Trophoblast cell (in vitro differentiated cells and primary cell): ENCODE results near the gene DLL4.

Experiments used
- DNase-seq, 2 donors: peaks; one replicate each; pipeline ENCODE4 v3.0.0-alpha.2; 2016
- H2AFZ ChIP-seq: 2 replicates; pipeline ENCODE4 v1.6.1; 2013; ENCODE audit warnings: low read length, moderate library complexity, mild to moderate bottlenecking; ENCODE audit not compliant: insufficient read depth, poor library complexity
- H2AK5ac ChIP-seq: 2 replicates; pipeline ENCODE4 v1.6.1; 2013; ENCODE audit warnings: mild to moderate bottlenecking, low read length
- H2BK120ac ChIP-seq: 2 replicates; pipeline ENCODE4 v1.6.1; 2013; ENCODE audit warnings: low read length, mild to moderate bottlenecking, moderate library complexity; ENCODE audit not compliant: insufficient read depth, poor library complexity
- H2BK12ac ChIP-seq: 2 replicates; pipeline ENCODE4 v1.6.1; 2013; ENCODE audit warnings: mild to moderate bottlenecking, low read length, moderate library complexity
- H2BK5ac ChIP-seq: 2 replicates; pipeline ENCODE4 v1.6.1; 2013; ENCODE audit warnings: low read length, low read depth, moderate library complexity, mild to moderate bottlenecking; ENCODE audit not compliant: poor library complexity
- H3K14ac ChIP-seq: 2 replicates; pipeline ENCODE4 v1.6.1; 2013; ENCODE audit warnings: mild to moderate bottlenecking, low read length
- H3K18ac ChIP-seq: 2 replicates; pipeline ENCODE4 v1.6.1; 2013; ENCODE audit warnings: mild to moderate bottlenecking, low read length
- H3K23ac ChIP-seq: 2 replicates; pipeline ENCODE4 v1.6.1; 2013; ENCODE audit warnings: low read length
- H3K27ac ChIP-seq: 2 replicates; pipeline ENCODE4 v1.5.1; 2013; ENCODE audit warnings: low read depth, mild to moderate bottlenecking, inconsistent platforms, low read length, moderate library complexity
- H3K27me3 ChIP-seq: 2 replicates; pipeline ENCODE4 v1.6.1; 2013; ENCODE audit warnings: inconsistent platforms, mild to moderate bottlenecking, low read length, moderate library complexity; ENCODE audit not compliant: insufficient read depth
- H3K36me3 ChIP-seq, 2 experiments: 1 replicate in 1 of 2; 2 replicates in 1 of 2; pipeline ENCODE4 v1.6.1; 2013; ENCODE audit warnings: low read length in 2 of 2, mild to moderate bottlenecking in 2 of 2, moderate library complexity in 1 of 2; ENCODE audit not compliant: insufficient read depth in 2 of 2, control insufficient read depth in 1 of 2
- H3K4ac ChIP-seq: 2 replicates; pipeline ENCODE4 v1.6.1; 2013; ENCODE audit warnings: low read depth, mild to moderate bottlenecking, low read length, moderate library complexity
- H3K4me1 ChIP-seq, 2 experiments: 1 replicate in 1 of 2; 2 replicates in 1 of 2; pipeline ENCODE4 v1.6.1; 2013; ENCODE audit warnings: low read length in 2 of 2, mild to moderate bottlenecking in 2 of 2, moderate library complexity in 1 of 2; ENCODE audit not compliant: insufficient read depth in 2 of 2, control insufficient read depth in 1 of 2
- H3K4me2 ChIP-seq: 2 replicates; pipeline ENCODE4 v1.6.1; 2013; ENCODE audit warnings: inconsistent platforms, mild to moderate bottlenecking, low read length, moderate library complexity
- H3K4me3 ChIP-seq: 2 replicates; pipeline ENCODE4 v1.5.1; 2013; ENCODE audit warnings: mild to moderate bottlenecking, low read depth, low read length, inconsistent platforms
- H3K79me1 ChIP-seq: one replicate; pipeline ENCODE4 v1.6.1; 2013; ENCODE audit warnings: low read length
- H3K79me2 ChIP-seq: 2 replicates; pipeline ENCODE4 v1.6.1; 2013; ENCODE audit warnings: low read length, mild to moderate bottlenecking; ENCODE audit not compliant: control insufficient read depth, insufficient read depth, poor library complexity
- H3K9ac ChIP-seq: 2 replicates; pipeline ENCODE4 v1.6.1; 2013; ENCODE audit warnings: mild to moderate bottlenecking, low read length
- H3K9me3 ChIP-seq: 2 replicates; pipeline ENCODE4 v1.6.1; 2013; ENCODE audit warnings: low read depth, mild to moderate bottlenecking, control low read depth, inconsistent platforms, low read length; ENCODE audit not compliant: insufficient read depth
- H4K12ac ChIP-seq: 2 replicates; pipeline ENCODE4 v1.6.1; 2013; ENCODE audit warnings: low read depth, mild to moderate bottlenecking, low read length, moderate library complexity
- H4K8ac ChIP-seq: 2 replicates; pipeline ENCODE4 v1.6.1; 2013; ENCODE audit warnings: low read depth, mild to moderate bottlenecking, low read length, moderate library complexity
- H4K91ac ChIP-seq: one replicate; pipeline ENCODE4 v1.6.1; 2013; ENCODE audit warnings: low read depth, mild to moderate bottlenecking, low read length, moderate library complexity
- WGBS: extraction: QIAGEN DNeasy Blood & Tissue Kit; methylation state at CpG from one replicate; pipeline ENCODE4 v1.1.7; 2013; ENCODE audit warnings: missing lambda C conversion rate; ENCODE audit not compliant: insufficient read length, insufficient coverage; ENCODE audit errors: extremely low coverage; 5-methylcytosine and 5-hydroxymethylcytosine counted together

DLL4 gene

GRCh38 chr15:40941528-40942336, 12.6 kb downstream of the DLL4 start:
- H2BK5ac ChIP-seq = no peak overlapping the region
- WGBS = no CpG with 5 or more reads among the region's 92 CpGs
- DNase-seq = peak; percentile 32 to 72

GRCh38 chr15:40942337-40942854, 13.3 kb downstream of the DLL4 start:
- Histone ChIP-seq H3K14ac (peak overlapping the region; percentile 65), H3K36me3 (no peaks in the 10 kb centered on the region), H3K4me1 (peaks cover 3 to 7% of the 10 kb centered on the region in 2 experiments), H2BK120ac (no peak overlapping the region), H3K79me1 (peaks cover 5% of the 10 kb centered on the region), H4K8ac (peak overlapping the region; percentile 82), H3K9me3 (no peaks in the 10 kb centered on the region), H2AK5ac (no peak overlapping the region), H4K91ac (peak overlapping the region; percentile 75), H3K27ac (no peak overlapping the region), H4K12ac (peak overlapping the region; percentile 58), H3K18ac (peak overlapping the region; percentile 3), H2AFZ (peak overlapping the region; percentile 73), H3K4me3 (peak overlapping the region; percentile 40), H2BK12ac (peak overlapping the region; percentile 19), H3K79me2 (peaks cover 3% of the 10 kb centered on the region), H3K27me3 (peaks cover 4% of the 10 kb centered on the region), H3K4me2 (peak overlapping the region; percentile 83), H2BK5ac (no peak overlapping the region), H3K23ac (no peak overlapping the region), H3K4ac (no peak overlapping the region), H3K9ac (peak overlapping the region; percentile 60)
- WGBS = no CpG with 5 or more reads among the region's 15 CpGs
- peak in 1 of 2 donors; percentile 39 for DNase-seq

More at GRCh38 chr15:40941528-40942336, 12.6 kb downstream of the DLL4 start:
- Histone ChIP-seq H3K27me3 (peaks cover 4% of the 10 kb centered on the region), H4K91ac (peak overlapping the region; percentile 75), H4K8ac (peak overlapping the region; percentile 82), H3K79me1 (peaks cover 5% of the 10 kb centered on the region), H4K12ac (peak overlapping the region; percentile 58), H3K36me3 (no peaks in the 10 kb centered on the region), H3K4me1 (peaks cover 3 to 7% of the 10 kb centered on the region in 2 experiments), H3K18ac (peak overlapping the region; percentile 3), H2BK12ac (peak overlapping the region; percentile 19), H3K4ac (no peak overlapping the region), H3K79me2 (peaks cover 3% of the 10 kb centered on the region), H2AFZ (peak overlapping the region; percentile 73), H3K4me2 (peak overlapping the region; percentile 83), H3K14ac (peak overlapping the region; percentile 65), H3K4me3 (peak overlapping the region; percentile 56), H2AK5ac (no peak overlapping the region), H3K27ac (no peak overlapping the region), H3K9ac (peak overlapping the region; percentile 60), H2BK120ac (no peak overlapping the region), H3K23ac (no peak overlapping the region), H3K9me3 (no peaks in the 10 kb centered on the region)

GRCh38 chr15:40942878-40943277, 13.7 kb downstream of the DLL4 start:
- H4K8ac ChIP-seq = peak overlapping the region; percentile 9
- H3K9me3 ChIP-seq = no peaks in the 10 kb centered on the region
- H3K9ac ChIP-seq = no peak overlapping the region
- H3K27me3 ChIP-seq = peaks cover 4% of the 10 kb centered on the region
- no peak overlapping the region for H3K4me3 ChIP-seq
- no CpG with 5 or more reads among the region's 12 CpGs for WGBS
- no peak overlapping the region for H3K23ac ChIP-seq
- DNase-seq = no peak
- no peak overlapping the region for H2BK12ac ChIP-seq
- peaks cover 3 to 7% of the 10 kb centered on the region in 2 experiments for H3K4me1 ChIP-seq
- H2AFZ ChIP-seq = no peak overlapping the region
- H4K12ac ChIP-seq = no peak overlapping the region
- H3K4ac ChIP-seq = no peak overlapping the region
- H2BK120ac ChIP-seq = no peak overlapping the region
- H2AK5ac ChIP-seq = no peak overlapping the region
- no peak overlapping the region for H3K27ac ChIP-seq
- no peak overlapping the region for H2BK5ac ChIP-seq
- H3K79me2 ChIP-seq = peaks cover 3% of the 10 kb centered on the region
- H3K14ac ChIP-seq = no peak overlapping the region
- H3K79me1 ChIP-seq = peaks cover 5% of the 10 kb centered on the region
- H3K4me2 ChIP-seq = no peak overlapping the region
- H3K36me3 ChIP-seq = no peaks in the 10 kb centered on the region
- H3K18ac ChIP-seq = no peak overlapping the region
- H4K91ac ChIP-seq = no peak overlapping the region

- no peak overlapping the region for H4K8ac ChIP-seq
- no CpG with 5 or more reads among the region's 9 CpGs for WGBS
- no peak overlapping the region for H3K4me2 ChIP-seq
- H3K9me3 ChIP-seq = no peaks in the 10 kb centered on the region
- H3K14ac ChIP-seq = no peak overlapping the region
- no peak overlapping the region for H2BK120ac ChIP-seq
- H3K27ac ChIP-seq = no peak overlapping the region
- H3K23ac ChIP-seq = no peak overlapping the region
- peaks cover 5% of the 10 kb centered on the region for H3K79me1 ChIP-seq
- H4K91ac ChIP-seq = no peak overlapping the region
- no peak overlapping the region for H2BK5ac ChIP-seq
- H4K12ac ChIP-seq = no peak overlapping the region
- no peak overlapping the region for H2BK12ac ChIP-seq
- H2AFZ ChIP-seq = no peak overlapping the region
- peaks cover 4% of the 10 kb centered on the region for H3K27me3 ChIP-seq
- H3K18ac ChIP-seq = no peak overlapping the region
- no peak overlapping the region for H2AK5ac ChIP-seq
- peaks cover 3% of the 10 kb centered on the region for H3K79me2 ChIP-seq
- H3K36me3 ChIP-seq = no peaks in the 10 kb centered on the region
- no peak overlapping the region for H3K4me3 ChIP-seq
- DNase-seq = no peak
- H3K9ac ChIP-seq = no peak overlapping the region
- H3K4ac ChIP-seq = no peak overlapping the region
- H3K4me1 ChIP-seq = peaks cover 3 to 7% of the 10 kb centered on the region in 2 experiments
Measured at GRCh38 chr15:40943764-40944365, 14.7 kb downstream of the DLL4 start.
